MM.1S (cell line): ENCODE measurements around the gene RAB22A.
A peak's percentile ranks its signal among the peaks of the same experiment; 100 is the strongest.

Experiments
- DNase-seq: peaks from one replicate; pipeline ENCODE4 v3.0.0-alpha.2; 2015
- H2AFZ ChIP-seq: fragments of 300-600 bp; sonication (generic); 2 replicates; pipeline ENCODE4 v1.6.0; 2016; ENCODE audit warnings: antibody characterized with exemption, low read length
- H3F3A ChIP-seq: fragments of 300-600 bp; sonication (generic); 2 replicates; pipeline ENCODE4 v1.6.1; 2016; ENCODE audit warnings: mild to moderate bottlenecking, antibody characterized with exemption, low read length, moderate library complexity, mixed read lengths; ENCODE audit not compliant: insufficient read depth
- H3K27ac ChIP-seq: fragments of 300-600 bp; sonication (generic); 2 replicates; pipeline ENCODE4 v1.5.1; 2016; ENCODE audit warnings: mild to moderate bottlenecking, low read length
- H3K27me3 ChIP-seq: fragments of 300-600 bp; sonication (generic); replicated peaks from 2 replicates; pipeline ENCODE4 v1.6.0; 2016; ENCODE audit warnings: low read length; ENCODE audit not compliant: insufficient read depth
- H3K36me3 ChIP-seq: fragments of 300-600 bp; sonication (generic); replicated peaks from 2 replicates; pipeline ENCODE4 v1.6.1; 2016; ENCODE audit warnings: mild to moderate bottlenecking, low read length, mixed read lengths; ENCODE audit not compliant: insufficient read depth
- H3K4me1 ChIP-seq: fragments of 300-600 bp; sonication (generic); 2 replicates; pipeline ENCODE4 v1.6.1; 2016; ENCODE audit warnings: low read length, mixed read lengths
- H3K4me2 ChIP-seq: fragments of 300-600 bp; sonication (generic); 2 replicates; pipeline ENCODE4 v1.6.0; 2016; ENCODE audit warnings: low read depth, low read length
- H3K4me3 ChIP-seq: fragments of 300-600 bp; sonication (generic); 2 replicates; pipeline ENCODE4 v1.5.1; 2016; ENCODE audit warnings: low read length, mixed read lengths
- H3K79me2 ChIP-seq: fragments of 300-600 bp; sonication (generic); 2 replicates; pipeline ENCODE4 v1.6.1; 2016; ENCODE audit warnings: mixed run types, low read length, mixed read lengths
- H3K9ac ChIP-seq: fragments of 300-600 bp; sonication (generic); 2 replicates; pipeline ENCODE4 v1.6.1; 2016; ENCODE audit warnings: low read length, mixed read lengths
- H3K9me2 ChIP-seq: fragments of 300-600 bp; sonication (generic); replicated peaks from 2 replicates; pipeline ENCODE4 v1.6.1; 2016; ENCODE audit warnings: mild to moderate bottlenecking, low read length, mixed read lengths; ENCODE audit not compliant: insufficient read depth
- H3K9me3 ChIP-seq: fragments of 300-600 bp; sonication (generic); replicated peaks from 2 replicates; pipeline ENCODE4 v1.6.1; 2016; ENCODE audit warnings: mild to moderate bottlenecking, low read length, mixed read lengths; ENCODE audit not compliant: insufficient read depth
- H4K20me1 ChIP-seq: fragments of 300-600 bp; sonication (generic); 2 replicates; pipeline ENCODE4 v1.6.1; 2016; ENCODE audit warnings: mild to moderate bottlenecking, low read length, moderate library complexity, mixed read lengths; ENCODE audit not compliant: insufficient read depth
- EZH2 ChIP-seq: fragments of 300-600 bp; sonication (generic); optimal IDR thresholded peaks from 2 replicates; pipeline ENCODE3; 2017; ENCODE audit warnings: low read depth, mild to moderate bottlenecking, antibody characterized with exemption, low read length, mixed read lengths
- EZH2phosphoT487 ChIP-seq: fragments of 300-600 bp; sonication (generic); IDR thresholded peaks from 2 replicates; pipeline ENCODE4 v1.6.1; 2018; ENCODE audit warnings: antibody characterized with exemption, low read length
- TF ChIP-seq, protein P1 (sequence below): fragments of 300-600 bp; sonication (generic); IDR thresholded peaks from 2 replicates; pipeline ENCODE4 v1.5.1; 2016; ENCODE audit warnings: antibody characterized with exemption, low read length, mixed read lengths

RAB22A gene

GRCh38 chr20:58264271-58264670 lies 45.2 kb upstream of the RAB22A start:
- Histone ChIP-seq H3K9me3 (no peaks in the 10 kb centered on the region), H3K79me2 (no peaks in the 10 kb centered on the region), H3K27me3 (no peaks in the 10 kb centered on the region), H4K20me1 (no peaks in the 10 kb centered on the region), H3K27ac (no peak overlapping the region), H3K9me2 (no peaks in the 10 kb centered on the region), H3K4me3 (no peak overlapping the region), H3K4me2 (no peak overlapping the region), H2AFZ (no peak overlapping the region), H3K9ac (no peak overlapping the region), H3F3A (peaks cover 8% of the 10 kb centered on the region; the same call in 1 of the 2 replicates), H3K4me1 (0 out of 2 replicates have a peak, but pooled peaks cover 12% of the 10 kb centered on the region), H3K36me3 (no peaks in the 10 kb centered on the region)
- no peak for DNase-seq
- TF ChIP-seq EZH2 (no peak), EZH2phosphoT487 (no peak)
- TF ChIP-seq, protein P1, sequence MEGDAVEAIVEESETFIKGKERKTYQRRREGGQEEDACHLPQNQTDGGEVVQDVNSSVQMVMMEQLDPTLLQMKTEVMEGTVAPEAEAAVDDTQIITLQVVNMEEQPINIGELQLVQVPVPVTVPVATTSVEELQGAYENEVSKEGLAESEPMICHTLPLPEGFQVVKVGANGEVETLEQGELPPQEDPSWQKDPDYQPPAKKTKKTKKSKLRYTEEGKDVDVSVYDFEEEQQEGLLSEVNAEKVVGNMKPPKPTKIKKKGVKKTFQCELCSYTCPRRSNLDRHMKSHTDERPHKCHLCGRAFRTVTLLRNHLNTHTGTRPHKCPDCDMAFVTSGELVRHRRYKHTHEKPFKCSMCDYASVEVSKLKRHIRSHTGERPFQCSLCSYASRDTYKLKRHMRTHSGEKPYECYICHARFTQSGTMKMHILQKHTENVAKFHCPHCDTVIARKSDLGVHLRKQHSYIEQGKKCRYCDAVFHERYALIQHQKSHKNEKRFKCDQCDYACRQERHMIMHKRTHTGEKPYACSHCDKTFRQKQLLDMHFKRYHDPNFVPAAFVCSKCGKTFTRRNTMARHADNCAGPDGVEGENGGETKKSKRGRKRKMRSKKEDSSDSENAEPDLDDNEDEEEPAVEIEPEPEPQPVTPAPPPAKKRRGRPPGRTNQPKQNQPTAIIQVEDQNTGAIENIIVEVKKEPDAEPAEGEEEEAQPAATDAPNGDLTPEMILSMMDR, result no peak

- DNase-seq, result peak; percentile 72
- Histone ChIP-seq H3K4me1 (0 out of 2 replicates have a peak, but pooled peaks cover 12% of the 10 kb centered on the region), H3K9me2 (no peaks in the 10 kb centered on the region), H3K9ac (0 out of 2 replicates have a peak overlapping the region, but pooled peaks have one; percentile 10), H3K9me3 (no peaks in the 10 kb centered on the region), H3K27me3 (no peaks in the 10 kb centered on the region), H3F3A (peaks cover 8% of the 10 kb centered on the region; the same call in 1 of the 2 replicates), H3K4me3 (peak overlapping the region; percentile 28), H3K36me3 (no peaks in the 10 kb centered on the region), H3K4me2 (peak overlapping the region; percentile 59; the same call in 1 of the 2 replicates), H2AFZ (no peak overlapping the region), H4K20me1 (no peaks in the 10 kb centered on the region), H3K27ac (peak overlapping the region; percentile 53; the same call in 1 of the 2 replicates), H3K79me2 (no peaks in the 10 kb centered on the region)
- TF ChIP-seq, protein P1, result no peak
- no peak for TF ChIP-seq EZH2
- no peak for TF ChIP-seq EZH2phosphoT487
Measured at GRCh38 chr20:58267389-58268215, 41.9 kb upstream of the RAB22A start.

GRCh38 chr20:58268421-58268821 lies 41.1 kb upstream of the RAB22A start:
- Histone ChIP-seq H3K79me2 (no peaks in the 10 kb centered on the region), H3K4me3 (no peak overlapping the region), H3K27ac (peak overlapping the region; percentile 53; the same call in 1 of the 2 replicates), H3K9ac (no peak overlapping the region), H3K36me3 (no peaks in the 10 kb centered on the region), H3K4me2 (peak overlapping the region; percentile 27; the same call in 1 of the 2 replicates), H3K9me3 (no peaks in the 10 kb centered on the region), H3K27me3 (no peaks in the 10 kb centered on the region), H3K4me1 (0 out of 2 replicates have a peak, but pooled peaks cover 12% of the 10 kb centered on the region), H3F3A (peaks cover 8% of the 10 kb centered on the region; the same call in 1 of the 2 replicates), H2AFZ (no peak overlapping the region), H4K20me1 (no peaks in the 10 kb centered on the region), H3K9me2 (no peaks in the 10 kb centered on the region)
- no peak for DNase-seq
- no peak for TF ChIP-seq EZH2phosphoT487
- no peak for TF ChIP-seq EZH2
- TF ChIP-seq, protein P1, result no peak
